Activated naive CD4-positive, alpha-beta T cell treated with Interleukin-2 at 50 U/mL for 16 hours (primary cell): ENCODE measurements around the gene DAPK2.
"Not testable (repeated sequence)": the region's sequence is repeated elsewhere in the genome, so short reads cannot be mapped to it uniquely, and the experiment has no call there.

Experiments
- DNase-seq: peaks from one replicate; pipeline ENCODE4 v3.0.0-alpha.2; 2020

DAPK2 gene

GRCh38 chr15:63970621-63971426, 75.5 kb downstream of the DAPK2 start:
- DNase-seq: no peak

GRCh38 chr15:63969652-63970421, 76.4 kb downstream of the DAPK2 start:
- no peak for DNase-seq

- DNase-seq: no peak
Observed at GRCh38 chr15:63968700-63969099, 77.6 kb downstream of the DAPK2 start.

GRCh38 chr15:63968122-63968524, 78.2 kb downstream of the DAPK2 start:
- no peak for DNase-seq

- no peak for DNase-seq
Observed at GRCh38 chr15:63967616-63968015, 78.7 kb downstream of the DAPK2 start.

- not testable (repeated sequence) for DNase-seq
Observed at GRCh38 chr15:63962947-63963721, 83.2 kb downstream of the DAPK2 start.

GRCh38 chr15:63953524-63953923, 92.8 kb downstream of the DAPK2 start:
- no peak for DNase-seq

GRCh38 chr15:63950911-63951481, 95.3 kb downstream of the DAPK2 start:
- DNase-seq: no peak

GRCh38 chr15:63948971-63949370, 97.3 kb downstream of the DAPK2 start:
- DNase-seq: no peak

- DNase-seq: no peak
Observed at GRCh38 chr15:63948436-63948835, 97.8 kb downstream of the DAPK2 start.

- no peak for DNase-seq
Observed at GRCh38 chr15:63947228-63947627, 99.1 kb downstream of the DAPK2 start.

GRCh38 chr15:63946524-63947065, 99.7 kb downstream of the DAPK2 start:
- no peak for DNase-seq

- DNase-seq: no peak
Observed at GRCh38 chr15:63945838-63946298, 100.4 kb downstream of the DAPK2 start.

- DNase-seq: peak; percentile 74
Observed at GRCh38 chr15:63945007-63945788, 101.1 kb downstream of the DAPK2 start.

- no peak for DNase-seq
Observed at GRCh38 chr15:63944681-63944955, 101.7 kb downstream of the DAPK2 start.

GRCh38 chr15:63943829-63944680, 102.2 kb downstream of the DAPK2 start:
- DNase-seq: no peak

- DNase-seq: no peak
Observed at GRCh38 chr15:63942486-63943365, 103.6 kb downstream of the DAPK2 start.

- no peak for DNase-seq
Observed at GRCh38 chr15:63941698-63942465, 104.4 kb downstream of the DAPK2 start.

- DNase-seq: no peak
Observed at GRCh38 chr15:63940966-63941620, 105.2 kb downstream of the DAPK2 start.
